WTC11 (cell line): Measurements from ENCODE around the gene RREB1. TPM values are rescaled to one million over a fixed set of nuclear protein-coding genes. Genes with fewer than 3 reads are reported as not detected.

ENCODE experiments used
- ATAC-seq: fragments of 200-7000 bp; cut with Tn5 transposase; 2 replicates; pipeline ENCODE4 v1.10.0; 2021; ENCODE audit warnings: mild to moderate bottlenecking, moderate library complexity
- CTCF ChIA-PET: fragments of 300-600 bp; sonication (Branson Sonifier 250); formaldehyde crosslinking; loops from one replicate; lab custom pipeline; 2021; ENCODE audit warnings: antibody characterized with exemption; lab: Charles Lee
- POLR2A ChIA-PET: fragments of 350-600 bp; sonication (Branson Sonifier 250); formaldehyde crosslinking; loops from one replicate; lab custom pipeline; 2021; ENCODE audit warnings: antibody characterized with exemption; lab: Charles Lee
- DNase-seq: peaks from one replicate; pipeline ENCODE4 v3.0.0; 2021; ENCODE audit warnings: low spot score
- H3K27ac Mint-ChIP-seq: 2 replicates; pipeline ENCODE4 v1.8.0; 2021; ENCODE audit warnings: mixed read lengths
- H3K27me3 Mint-ChIP-seq: 2 replicates; pipeline ENCODE4 v1.8.0; 2021; ENCODE audit warnings: low read depth, mild to moderate bottlenecking, moderate library complexity, mixed read lengths
- H3K36me3 Mint-ChIP-seq: 2 replicates; pipeline ENCODE4 v1.8.0; 2021; ENCODE audit warnings: mixed read lengths
- H3K4me1 Mint-ChIP-seq: 2 replicates; pipeline ENCODE4 v1.8.0; 2022; ENCODE audit warnings: mixed read lengths
- H3K4me3 Mint-ChIP-seq: 2 replicates; pipeline ENCODE4 v1.8.0; 2021; ENCODE audit warnings: mild to moderate bottlenecking, moderate library complexity, mixed read lengths
- H3K9me3 Mint-ChIP-seq: 2 replicates; pipeline ENCODE4 v1.8.0; 2021; ENCODE audit warnings: mixed read lengths
- ATF6 ChIP-seq: sonication (generic); formaldehyde crosslinking; IDR thresholded peaks from 2 replicates; pipeline ENCODE4 v1.8.1; 2023; ENCODE audit warnings: mild to moderate bottlenecking, missing genetic modification reagents
- CREM ChIP-seq: sonication (generic); formaldehyde crosslinking; IDR thresholded peaks from 2 replicates; pipeline ENCODE4 v1.8.1; 2022; ENCODE audit warnings: mild to moderate bottlenecking, missing genetic modification reagents, moderate library complexity
- FOXP1 ChIP-seq: sonication (generic); formaldehyde crosslinking; IDR thresholded peaks from 2 replicates; pipeline ENCODE4 v1.8.0; 2022; ENCODE audit warnings: missing genetic modification reagents, mild to moderate bottlenecking, moderate library complexity, borderline replicate concordance
- HMGXB4 ChIP-seq: sonication (generic); formaldehyde crosslinking; IDR thresholded peaks from 2 replicates; pipeline ENCODE4 v1.8.1; 2023; ENCODE audit warnings: mild to moderate bottlenecking, moderate library complexity, missing genetic modification reagents
- JAZF1 ChIP-seq: fragments of 250-450 bp; sonication (Bioruptor Pico); IDR thresholded peaks from 2 replicates; pipeline ENCODE4 v1.9.0; 2021; ENCODE audit warnings: moderate library complexity, mild to moderate bottlenecking, inconsistent platforms
- JUN ChIP-seq: sonication (generic); formaldehyde crosslinking; IDR thresholded peaks from 2 replicates; pipeline ENCODE4 v1.8.0; 2023; ENCODE audit warnings: mild to moderate bottlenecking, missing genetic modification reagents
- KAT7 ChIP-seq: sonication (generic); formaldehyde crosslinking; IDR thresholded peaks from 2 replicates; pipeline ENCODE4 v1.8.1; 2023; ENCODE audit warnings: missing genetic modification reagents, mild to moderate bottlenecking, borderline replicate concordance
- MXD4 ChIP-seq: fragments of 250-450 bp; sonication (Bioruptor Pico); IDR thresholded peaks from 2 replicates; pipeline ENCODE4 v1.8.0; 2021; ENCODE audit warnings: mild to moderate bottlenecking, moderate library complexity, borderline replicate concordance
- TEAD1 ChIP-seq: sonication (generic); formaldehyde crosslinking; IDR thresholded peaks from 2 replicates; pipeline ENCODE4 v1.8.0; 2022; ENCODE audit warnings: mild to moderate bottlenecking, missing genetic modification reagents
- TP53 ChIP-seq: sonication (generic); formaldehyde crosslinking; IDR thresholded peaks from 2 replicates; pipeline ENCODE4 v1.8.1; 2023; ENCODE audit warnings: mild to moderate bottlenecking, missing genetic modification reagents
- ZBTB21 ChIP-seq: sonication (generic); formaldehyde crosslinking; IDR thresholded peaks from 2 replicates; pipeline ENCODE4 v1.8.1; 2023; ENCODE audit warnings: mild to moderate bottlenecking, missing genetic modification reagents, borderline replicate concordance
- ZNF121 ChIP-seq: sonication (generic); formaldehyde crosslinking; IDR thresholded peaks from 2 replicates; pipeline ENCODE4 v1.8.0; 2023; ENCODE audit warnings: missing genetic modification reagents
- ZNF281 ChIP-seq: sonication (generic); formaldehyde crosslinking; IDR thresholded peaks from 2 replicates; pipeline ENCODE4 v1.8.0; 2023; ENCODE audit warnings: mild to moderate bottlenecking, missing genetic modification reagents
- total RNA-seq: library from RNA; stranded (reverse); gene quantifications from 3 replicates; pipeline ENCODE4 v1.2.3, GENCODE V29; 2021
- TF ChIP-seq, protein P1 (sequence below): fragments of 250-450 bp; sonication (Bioruptor Pico); IDR thresholded peaks from 2 replicates; pipeline ENCODE4 v2.1.2; 2022; ENCODE audit warnings: mild to moderate bottlenecking, moderate library complexity
- TF ChIP-seq, protein P2 (sequence below): sonication (generic); formaldehyde crosslinking; IDR thresholded peaks from 2 replicates; pipeline ENCODE4 v1.8.1; 2023; ENCODE audit warnings: mild to moderate bottlenecking, missing genetic modification reagents
- TF ChIP-seq, protein P3 (sequence below): sonication (generic); formaldehyde crosslinking; IDR thresholded peaks from 2 replicates; pipeline ENCODE4 v1.8.0; 2023; ENCODE audit warnings: missing genetic modification reagents
- TF ChIP-seq, protein P4 (sequence below): sonication (generic); formaldehyde crosslinking; IDR thresholded peaks from 2 replicates; pipeline ENCODE4 v1.8.0; 2023; ENCODE audit warnings: missing genetic modification reagents, mild to moderate bottlenecking, borderline replicate concordance

Gene RREB1
- total RNA-seq, 1 experiment from 2014 or later, result 38.5 TPM

DNA sequence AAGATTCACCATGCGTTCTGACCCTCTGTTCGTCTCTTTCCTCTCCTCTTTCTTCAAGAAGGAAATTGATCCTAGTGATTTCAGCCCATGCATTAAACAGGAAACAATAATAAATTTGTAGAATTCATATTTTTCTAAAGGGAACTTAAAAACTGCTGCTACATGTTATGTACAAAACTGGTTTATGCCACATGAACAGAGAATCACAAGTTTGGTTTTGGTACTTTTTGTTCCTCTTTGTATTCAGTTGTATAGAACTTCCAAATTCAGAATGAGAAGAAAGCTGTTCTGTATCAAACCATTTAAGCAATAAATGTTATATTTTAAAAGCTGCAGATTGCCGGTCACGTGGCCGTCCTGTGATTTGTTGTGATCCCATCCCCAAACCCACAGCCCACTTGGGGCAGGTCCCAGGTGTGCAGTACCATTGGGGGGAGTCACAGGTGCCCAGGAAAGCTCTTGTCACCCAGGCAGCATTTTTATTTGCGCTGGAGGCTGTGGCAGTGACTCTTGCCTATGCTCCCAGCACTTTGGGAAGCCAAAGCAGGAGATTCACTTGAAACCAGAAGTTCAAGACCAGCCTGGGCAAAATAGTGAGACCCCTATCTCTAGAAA lies 144.0 kb downstream of the RREB1 start (continued):
- TF ChIP-seq, protein P1, sequence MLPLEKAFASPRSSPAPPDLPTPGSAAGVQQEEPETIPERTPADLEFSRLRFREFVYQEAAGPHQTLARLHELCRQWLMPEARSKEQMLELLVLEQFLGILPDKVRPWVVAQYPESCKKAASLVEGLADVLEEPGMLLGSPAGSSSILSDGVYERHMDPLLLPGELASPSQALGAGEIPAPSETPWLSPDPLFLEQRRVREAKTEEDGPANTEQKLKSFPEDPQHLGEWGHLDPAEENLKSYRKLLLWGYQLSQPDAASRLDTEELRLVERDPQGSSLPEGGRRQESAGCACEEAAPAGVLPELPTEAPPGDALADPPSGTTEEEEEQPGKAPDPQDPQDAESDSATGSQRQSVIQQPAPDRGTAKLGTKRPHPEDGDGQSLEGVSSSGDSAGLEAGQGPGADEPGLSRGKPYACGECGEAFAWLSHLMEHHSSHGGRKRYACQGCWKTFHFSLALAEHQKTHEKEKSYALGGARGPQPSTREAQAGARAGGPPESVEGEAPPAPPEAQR (CRISPR knock-in tag), result no peak
- TF ChIP-seq ZNF121 (CRISPR knock-in tag), result no peak
- TF ChIP-seq ZNF281 (CRISPR knock-in tag), result no peak
- TF ChIP-seq, protein P2, sequence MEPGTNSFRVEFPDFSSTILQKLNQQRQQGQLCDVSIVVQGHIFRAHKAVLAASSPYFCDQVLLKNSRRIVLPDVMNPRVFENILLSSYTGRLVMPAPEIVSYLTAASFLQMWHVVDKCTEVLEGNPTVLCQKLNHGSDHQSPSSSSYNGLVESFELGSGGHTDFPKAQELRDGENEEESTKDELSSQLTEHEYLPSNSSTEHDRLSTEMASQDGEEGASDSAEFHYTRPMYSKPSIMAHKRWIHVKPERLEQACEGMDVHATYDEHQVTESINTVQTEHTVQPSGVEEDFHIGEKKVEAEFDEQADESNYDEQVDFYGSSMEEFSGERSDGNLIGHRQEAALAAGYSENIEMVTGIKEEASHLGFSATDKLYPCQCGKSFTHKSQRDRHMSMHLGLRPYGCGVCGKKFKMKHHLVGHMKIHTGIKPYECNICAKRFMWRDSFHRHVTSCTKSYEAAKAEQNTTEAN (CRISPR knock-in tag), result no peak
- TF ChIP-seq JUN, result no peak
- no peak for TF ChIP-seq TEAD1
- no peak for TF ChIP-seq ATF6 (CRISPR knock-in tag)

DNA sequence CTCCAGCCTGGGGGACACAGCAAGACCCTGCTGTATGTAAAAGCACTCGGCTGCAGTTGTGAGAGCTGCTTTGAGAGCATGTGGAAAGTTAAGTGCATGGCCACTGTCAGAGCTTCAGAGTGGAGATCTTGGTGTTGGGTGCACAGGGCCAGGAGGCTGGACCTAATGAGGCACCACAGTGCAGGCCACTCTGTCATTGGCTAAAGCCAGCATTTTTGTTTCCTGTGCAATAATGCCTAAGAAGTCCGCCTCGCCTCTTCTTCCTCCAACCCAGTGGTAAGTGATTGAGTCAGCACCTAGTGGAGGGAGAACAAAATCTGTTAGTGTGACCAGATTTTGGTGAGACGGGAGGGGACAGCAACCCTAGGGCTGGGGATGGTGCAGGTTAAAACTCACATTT lies 144.6 kb downstream of the RREB1 start:
- ATAC-seq (no peak), DNase-seq (no peak)
- POLR2A ChIA-PET, result no interaction called here
- CTCF ChIA-PET, result interaction anchor here (1.0 to 1.3 kb wide), 2 partner anchors 23 to 556 kb away, joined by 3 read pairs; no protein-coding TSS in a partner anchor
- Mint-ChIP-seq H3K9me3 (peaks cover 22% of the 10 kb centered on the region), H3K4me1 (no peaks in the 10 kb centered on the region), H3K4me3 (no peak overlapping the region), H3K36me3 (peaks cover 35% of the 10 kb centered on the region), H3K27me3 (no peaks in the 10 kb centered on the region; the same call in none of the 2 replicates), H3K27ac (no peak overlapping the region)
- TF ChIP-seq, protein P3, sequence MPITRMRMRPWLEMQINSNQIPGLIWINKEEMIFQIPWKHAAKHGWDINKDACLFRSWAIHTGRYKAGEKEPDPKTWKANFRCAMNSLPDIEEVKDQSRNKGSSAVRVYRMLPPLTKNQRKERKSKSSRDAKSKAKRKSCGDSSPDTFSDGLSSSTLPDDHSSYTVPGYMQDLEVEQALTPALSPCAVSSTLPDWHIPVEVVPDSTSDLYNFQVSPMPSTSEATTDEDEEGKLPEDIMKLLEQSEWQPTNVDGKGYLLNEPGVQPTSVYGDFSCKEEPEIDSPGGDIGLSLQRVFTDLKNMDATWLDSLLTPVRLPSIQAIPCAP (CRISPR knock-in tag), result no peak
- TF ChIP-seq KAT7 (CRISPR knock-in tag) (no peak), FOXP1 (CRISPR knock-in tag) (no peak), CREM (no peak), HMGXB4 (CRISPR knock-in tag) (no peak), ZNF281 (CRISPR knock-in tag) (no peak), MXD4 (CRISPR knock-in tag) (no peak), ZBTB21 (no peak), TP53 (no peak), JAZF1 (no peak)
- TF ChIP-seq, protein P4, sequence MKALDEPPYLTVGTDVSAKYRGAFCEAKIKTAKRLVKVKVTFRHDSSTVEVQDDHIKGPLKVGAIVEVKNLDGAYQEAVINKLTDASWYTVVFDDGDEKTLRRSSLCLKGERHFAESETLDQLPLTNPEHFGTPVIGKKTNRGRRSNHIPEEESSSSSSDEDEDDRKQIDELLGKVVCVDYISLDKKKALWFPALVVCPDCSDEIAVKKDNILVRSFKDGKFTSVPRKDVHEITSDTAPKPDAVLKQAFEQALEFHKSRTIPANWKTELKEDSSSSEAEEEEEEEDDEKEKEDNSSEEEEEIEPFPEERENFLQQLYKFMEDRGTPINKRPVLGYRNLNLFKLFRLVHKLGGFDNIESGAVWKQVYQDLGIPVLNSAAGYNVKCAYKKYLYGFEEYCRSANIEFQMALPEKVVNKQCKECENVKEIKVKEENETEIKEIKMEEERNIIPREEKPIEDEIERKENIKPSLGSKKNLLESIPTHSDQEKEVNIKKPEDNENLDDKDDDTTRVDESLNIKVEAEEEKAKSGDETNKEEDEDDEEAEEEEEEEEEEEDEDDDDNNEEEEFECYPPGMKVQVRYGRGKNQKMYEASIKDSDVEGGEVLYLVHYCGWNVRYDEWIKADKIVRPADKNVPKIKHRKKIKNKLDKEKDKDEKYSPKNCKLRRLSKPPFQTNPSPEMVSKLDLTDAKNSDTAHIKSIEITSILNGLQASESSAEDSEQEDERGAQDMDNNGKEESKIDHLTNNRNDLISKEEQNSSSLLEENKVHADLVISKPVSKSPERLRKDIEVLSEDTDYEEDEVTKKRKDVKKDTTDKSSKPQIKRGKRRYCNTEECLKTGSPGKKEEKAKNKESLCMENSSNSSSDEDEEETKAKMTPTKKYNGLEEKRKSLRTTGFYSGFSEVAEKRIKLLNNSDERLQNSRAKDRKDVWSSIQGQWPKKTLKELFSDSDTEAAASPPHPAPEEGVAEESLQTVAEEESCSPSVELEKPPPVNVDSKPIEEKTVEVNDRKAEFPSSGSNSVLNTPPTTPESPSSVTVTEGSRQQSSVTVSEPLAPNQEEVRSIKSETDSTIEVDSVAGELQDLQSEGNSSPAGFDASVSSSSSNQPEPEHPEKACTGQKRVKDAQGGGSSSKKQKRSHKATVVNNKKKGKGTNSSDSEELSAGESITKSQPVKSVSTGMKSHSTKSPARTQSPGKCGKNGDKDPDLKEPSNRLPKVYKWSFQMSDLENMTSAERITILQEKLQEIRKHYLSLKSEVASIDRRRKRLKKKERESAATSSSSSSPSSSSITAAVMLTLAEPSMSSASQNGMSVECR (CRISPR knock-in tag), result no peak
